ENCODE measurements around the gene AKAP13. TPM values are rescaled to one million over a fixed set of nuclear protein-coding genes. Genes with fewer than 3 reads are reported as not detected.

AKAP13 gene
- total RNA-seq, 1 experiment from 2014 or later: 36.0 TPM

- no peak for DNase-seq (ENCODE audit: low read depth, low spot score)
- in situ Hi-C loops (cut with HindIII; ENCODE audit: low pct_unique_long_range_greater_than_20kb, low sequenced_read_pairs): no loop called here
These were observed 70.8 kb downstream of the AKAP13 start for GRCh38 chr15:85451099-85451700.

GRCh38 chr15:85452436-85452835 lies 72.0 kb downstream of the AKAP13 start:
- in situ Hi-C loops (cut with HindIII; ENCODE audit: low pct_unique_long_range_greater_than_20kb, low sequenced_read_pairs): no loop called here
- no peak for DNase-seq (ENCODE audit: low read depth, low spot score)

- in situ Hi-C loops (cut with HindIII; ENCODE audit: low pct_unique_long_range_greater_than_20kb, low sequenced_read_pairs): no loop called here
- DNase-seq (ENCODE audit: low read depth, low spot score): no peak
These were observed 72.9 kb downstream of the AKAP13 start for GRCh38 chr15:85453144-85453872.

- in situ Hi-C loops (cut with HindIII; ENCODE audit: low pct_unique_long_range_greater_than_20kb, low sequenced_read_pairs): no loop called here
- DNase-seq (ENCODE audit: low read depth, low spot score): no peak
These were observed 74.0 kb downstream of the AKAP13 start for GRCh38 chr15:85454403-85454802.

DNA sequence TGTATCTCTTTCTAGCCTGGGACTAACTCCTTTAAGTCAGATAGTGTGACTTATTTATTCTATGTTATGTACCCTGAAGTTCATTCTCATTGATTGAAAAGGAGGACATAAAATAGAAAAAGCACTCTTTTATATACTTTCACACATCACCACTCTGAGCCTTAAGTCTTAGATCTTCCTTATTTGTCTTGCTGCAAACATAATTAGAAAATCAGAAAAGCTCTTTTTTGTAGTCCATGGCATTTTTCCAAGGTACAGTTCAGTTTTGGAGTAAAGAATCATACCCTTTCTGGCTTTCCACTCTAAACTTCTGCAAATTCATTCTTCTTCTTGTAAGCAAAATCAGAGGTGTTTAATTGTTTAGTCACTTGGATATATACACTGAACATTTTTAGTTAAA lies 75.5 kb downstream of the AKAP13 start:
- DNase-seq (ENCODE audit: low read depth, low spot score): no peak
- in situ Hi-C loops (cut with HindIII; ENCODE audit: low pct_unique_long_range_greater_than_20kb, low sequenced_read_pairs): no loop called here

GRCh38 chr15:85456798-85457197 lies 76.4 kb downstream of the AKAP13 start:
- no peak for DNase-seq (ENCODE audit: low read depth, low spot score)
- in situ Hi-C loops (cut with HindIII; ENCODE audit: low pct_unique_long_range_greater_than_20kb, low sequenced_read_pairs): no loop called here

DNA sequence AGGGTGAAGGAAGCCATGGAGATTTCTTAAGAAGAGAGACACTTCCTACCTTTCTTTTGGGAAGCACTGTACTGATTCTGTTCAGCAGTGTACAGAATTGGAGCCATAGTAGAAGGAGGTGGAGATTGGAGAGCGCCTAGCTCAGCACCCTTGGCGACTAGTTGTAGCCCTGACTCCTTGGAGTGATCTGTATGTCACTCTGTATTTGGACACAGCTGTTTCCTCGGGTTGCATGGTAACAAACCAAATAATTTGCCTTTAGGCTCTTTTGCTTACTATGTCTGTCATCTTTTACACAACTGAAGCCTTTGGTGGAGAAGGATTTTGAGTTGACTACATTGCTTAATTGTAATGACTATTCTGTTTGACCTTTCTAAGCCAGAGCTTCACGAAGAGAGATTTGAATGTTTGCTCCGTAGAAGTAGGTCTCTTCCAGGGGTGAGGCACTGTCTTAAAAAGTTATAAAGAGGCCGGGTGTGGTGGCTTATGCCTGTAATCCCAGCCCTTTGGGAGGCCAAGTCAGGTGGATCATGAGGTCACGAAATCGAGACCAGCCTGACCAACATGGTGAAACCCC lies 77.1 kb downstream of the AKAP13 start:
- in situ Hi-C loops (cut with HindIII; ENCODE audit: low pct_unique_long_range_greater_than_20kb, low sequenced_read_pairs): no loop called here
- DNase-seq (ENCODE audit: low read depth, low spot score): no peak

GRCh38 chr15:85458764-85459163 lies 78.4 kb downstream of the AKAP13 start:
- in situ Hi-C loops (cut with HindIII; ENCODE audit: low pct_unique_long_range_greater_than_20kb, low sequenced_read_pairs): no loop called here
- no peak for DNase-seq (ENCODE audit: low read depth, low spot score)

- in situ Hi-C loops (cut with HindIII; ENCODE audit: low pct_unique_long_range_greater_than_20kb, low sequenced_read_pairs): no loop called here
- DNase-seq (ENCODE audit: low read depth, low spot score): peak; percentile 26
These were observed 81.6 kb downstream of the AKAP13 start for GRCh38 chr15:85462029-85462428.

DNA sequence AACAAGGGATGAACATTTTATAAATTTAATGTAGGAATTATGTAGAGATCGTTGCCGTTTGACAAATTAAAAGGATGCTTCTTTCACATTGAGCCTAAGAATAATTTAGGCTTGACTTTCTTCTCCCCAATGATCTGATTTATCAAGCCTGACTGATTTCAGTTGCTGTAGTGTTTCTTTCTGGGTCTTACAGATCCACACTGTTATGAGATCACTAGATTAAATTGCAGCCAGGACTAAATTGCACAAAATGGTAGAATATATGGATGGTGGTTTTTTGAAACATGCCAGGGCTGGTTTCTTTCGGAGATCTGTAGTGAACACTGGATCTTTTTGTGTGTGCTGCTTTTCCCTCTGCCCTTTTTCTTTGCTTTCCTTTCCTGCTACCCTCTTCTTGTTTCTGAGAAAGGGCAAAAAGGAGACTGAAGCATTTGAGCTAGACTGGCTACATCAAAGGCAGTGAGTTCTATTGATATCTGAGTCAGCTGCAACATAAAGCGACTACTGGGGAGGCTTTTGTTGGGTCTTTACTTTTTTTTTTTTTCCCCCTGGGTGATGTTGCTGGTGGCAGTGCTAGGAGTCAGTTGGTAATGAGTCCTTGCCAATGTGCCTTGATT lies 83.0 kb downstream of the AKAP13 start:
- DNase-seq (ENCODE audit: low read depth, low spot score): peak; percentile 50
- in situ Hi-C loops (cut with HindIII; ENCODE audit: low pct_unique_long_range_greater_than_20kb, low sequenced_read_pairs): no loop called here

- no peak for DNase-seq (ENCODE audit: low read depth, low spot score)
- in situ Hi-C loops (cut with HindIII; ENCODE audit: low pct_unique_long_range_greater_than_20kb, low sequenced_read_pairs): no loop called here
These were observed 83.6 kb downstream of the AKAP13 start for GRCh38 chr15:85463976-85464375.

GRCh38 chr15:85464471-85464870 lies 84.1 kb downstream of the AKAP13 start:
- in situ Hi-C loops (cut with HindIII; ENCODE audit: low pct_unique_long_range_greater_than_20kb, low sequenced_read_pairs): no loop called here
- no peak for DNase-seq (ENCODE audit: low read depth, low spot score)

DNA sequence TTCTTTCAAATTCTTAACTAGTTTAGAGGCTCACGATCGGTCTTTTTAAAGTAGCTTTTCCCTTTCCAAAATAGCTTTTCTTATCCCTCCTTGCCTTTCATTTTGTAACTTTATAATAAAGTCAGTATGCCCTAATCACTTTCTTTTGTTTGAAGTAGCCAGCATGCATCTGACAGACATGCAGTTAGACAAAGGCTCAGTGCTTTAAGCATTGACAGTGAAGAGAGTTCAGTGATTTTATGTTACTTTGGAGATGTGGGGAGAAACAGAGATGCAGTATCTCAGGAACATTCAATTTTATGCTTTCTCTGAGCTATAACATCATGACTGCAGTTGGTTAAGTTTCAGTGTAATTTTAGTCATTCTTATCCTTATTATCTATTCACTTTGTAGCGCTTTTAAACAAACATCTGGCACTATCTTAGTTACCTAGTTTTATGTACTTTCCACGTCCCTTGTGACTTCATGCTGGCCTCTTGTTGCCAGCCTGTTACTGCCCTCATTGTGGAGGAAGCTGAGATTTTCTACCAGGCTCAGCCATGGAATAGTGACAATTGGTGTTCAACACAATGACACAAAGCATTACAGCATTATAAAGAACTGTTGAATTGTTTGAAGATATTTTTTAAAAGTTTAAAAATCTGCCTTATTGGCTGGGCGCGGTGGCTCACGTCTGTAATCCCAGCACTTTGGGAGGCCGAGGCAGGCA lies 90.3 kb downstream of the AKAP13 start:
- in situ Hi-C loops (cut with HindIII; ENCODE audit: low pct_unique_long_range_greater_than_20kb, low sequenced_read_pairs): no loop called here
- no peak for DNase-seq (ENCODE audit: low read depth, low spot score)

DNA sequence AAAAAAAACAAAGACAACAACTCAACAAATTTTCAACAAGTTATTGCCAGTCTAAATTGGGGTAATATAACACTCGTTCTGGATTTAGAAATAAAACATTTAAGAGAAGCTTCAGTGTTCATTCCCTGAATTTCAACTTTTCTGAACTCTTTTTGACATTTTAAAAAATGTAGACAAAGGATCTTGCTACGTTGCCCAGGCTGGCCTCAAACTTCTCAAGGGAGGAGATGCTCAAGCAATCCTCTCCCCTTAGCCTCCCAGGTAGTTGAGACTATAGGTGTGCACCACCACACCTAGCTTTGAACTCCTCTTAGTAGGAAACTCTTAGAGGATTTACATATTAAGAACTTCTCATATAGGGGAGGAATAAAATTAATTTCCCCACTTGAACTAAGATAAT lies 91.9 kb downstream of the AKAP13 start:
- in situ Hi-C loops (cut with HindIII; ENCODE audit: low pct_unique_long_range_greater_than_20kb, low sequenced_read_pairs): no loop called here
- no peak for DNase-seq (ENCODE audit: low read depth, low spot score)

- in situ Hi-C loops (cut with HindIII; ENCODE audit: low pct_unique_long_range_greater_than_20kb, low sequenced_read_pairs): no loop called here
- no peak for DNase-seq (ENCODE audit: low read depth, low spot score)
These were observed 93.1 kb downstream of the AKAP13 start for GRCh38 chr15:85473455-85473854.

DNA sequence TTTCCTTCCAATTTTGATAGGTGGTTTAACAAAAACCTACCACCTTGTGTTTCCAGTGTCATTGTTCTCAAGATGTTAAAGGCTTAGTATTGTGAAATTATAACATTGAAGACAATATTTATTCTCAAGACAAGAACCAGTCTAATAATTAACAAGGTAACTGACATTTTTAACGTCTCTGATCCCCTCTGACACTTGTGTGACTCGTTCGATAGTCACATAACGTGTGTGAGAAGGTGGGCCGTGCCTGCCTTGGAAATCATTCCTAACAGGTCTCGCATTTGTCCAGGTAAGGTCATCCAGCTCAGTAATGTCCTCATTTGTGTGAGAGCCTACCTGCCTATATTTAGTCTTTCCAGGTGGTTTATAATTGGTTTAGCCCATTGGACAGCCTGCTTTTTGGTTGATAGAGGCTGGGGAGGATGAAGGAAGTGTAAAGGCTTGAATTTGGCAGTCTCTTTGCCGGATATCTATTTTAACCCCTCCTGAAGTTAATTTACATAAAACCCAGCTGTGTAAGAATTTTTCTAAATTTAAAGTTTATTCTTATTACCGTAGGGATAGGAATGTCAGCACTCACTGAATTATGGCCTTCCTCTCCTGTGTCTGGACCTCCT lies 94.4 kb downstream of the AKAP13 start:
- DNase-seq (ENCODE audit: low read depth, low spot score): no peak
- in situ Hi-C loops (cut with HindIII; ENCODE audit: low pct_unique_long_range_greater_than_20kb, low sequenced_read_pairs): no loop called here

DNA sequence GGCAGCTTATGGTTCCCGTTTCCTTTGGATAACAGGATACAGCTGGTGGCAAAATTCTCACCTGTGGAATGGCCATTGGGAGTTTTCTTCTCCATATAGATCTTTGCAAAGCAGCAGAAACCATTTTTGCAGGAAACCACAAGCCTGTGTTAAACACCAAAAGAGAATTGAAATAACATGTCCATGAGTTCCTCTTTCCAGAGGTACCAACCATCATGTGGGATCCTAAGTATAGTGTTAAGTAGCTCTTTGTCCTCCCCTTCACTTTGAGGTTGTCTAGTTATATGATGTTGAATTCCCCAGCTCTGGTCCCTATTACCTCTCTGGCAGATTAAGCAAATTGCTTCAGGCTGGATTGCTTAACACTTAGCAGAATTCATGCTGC lies 94.9 kb downstream of the AKAP13 start:
- DNase-seq (ENCODE audit: low read depth, low spot score): no peak

GRCh38 chr15:85475711-85476110 lies 95.3 kb downstream of the AKAP13 start:
- DNase-seq (ENCODE audit: low read depth, low spot score): no peak
- in situ Hi-C loops (cut with HindIII; ENCODE audit: low pct_unique_long_range_greater_than_20kb, low sequenced_read_pairs): no loop called here

More for the DNA sequence above, 94.9 kb downstream of the AKAP13 start:
- in situ Hi-C loops (cut with HindIII; ENCODE audit: low pct_unique_long_range_greater_than_20kb, low sequenced_read_pairs): no loop called here
